CMK (cell line): Measurements from ENCODE around the gene SPC24.
"Not testable (repeated sequence)": the region's sequence is repeated elsewhere in the genome, so short reads cannot be mapped to it uniquely, and the experiment has no call there.

Experiments used
- DNase-seq: peaks from one replicate; pipeline ENCODE4 v3.0.0-alpha.2; 2010; ENCODE audit warnings: low read depth

The SPC24 gene

GRCh38 chr19:11164879-11165406 lies 9.4 kb upstream of the SPC24 start:
- no peak for DNase-seq

GRCh38 chr19:11164296-11164695 lies 8.7 kb upstream of the SPC24 start:
- DNase-seq: no peak

DNA sequence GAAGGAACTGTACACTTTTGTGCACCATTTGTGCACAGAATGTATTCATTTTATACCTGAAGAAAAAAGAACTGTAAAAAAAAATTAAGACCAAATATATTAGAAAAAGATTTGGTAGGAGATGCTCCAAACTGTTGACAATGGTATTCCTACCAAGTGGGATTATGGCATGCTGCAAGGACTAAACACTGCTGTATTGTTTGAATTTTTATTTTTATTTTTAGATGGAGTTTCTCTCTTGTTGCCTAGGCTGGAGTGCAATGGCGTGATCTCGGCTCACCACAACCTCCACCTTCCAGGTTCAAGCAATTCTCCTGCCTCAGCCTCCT lies 4.8 kb upstream of the SPC24 start:
- not testable (repeated sequence) for DNase-seq

- DNase-seq: no peak
Measured at GRCh38 chr19:11159598-11160439, 4.2 kb upstream of the SPC24 start.

GRCh38 chr19:11154683-11155047 lies 917 bp downstream of the SPC24 start:
- no peak for DNase-seq

- DNase-seq: no peak
Measured at GRCh38 chr19:11152318-11153062, 3.1 kb downstream of the SPC24 start.

- no peak for DNase-seq
Measured at GRCh38 chr19:11151181-11151580, 4.4 kb downstream of the SPC24 start.

GRCh38 chr19:11148001-11148400 lies 7.6 kb downstream of the SPC24 start:
- DNase-seq: no peak

DNA sequence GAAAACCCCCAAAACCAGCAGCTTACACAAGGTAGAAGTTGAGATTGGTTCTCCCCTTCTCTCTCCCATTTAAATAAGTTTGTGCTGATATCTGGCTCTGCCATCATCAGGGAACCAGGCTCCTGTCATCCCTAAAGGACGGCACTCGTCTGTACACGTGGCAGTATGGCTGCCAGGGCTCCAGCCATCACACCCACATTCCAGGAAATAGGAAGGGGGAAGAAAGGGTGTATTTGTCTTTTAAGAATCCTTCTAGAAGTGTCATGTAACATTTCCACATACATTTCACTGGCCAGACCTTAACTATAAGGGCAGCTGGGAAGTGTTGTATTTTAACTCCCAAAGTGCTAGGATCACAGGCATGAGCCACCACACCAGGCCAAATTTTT lies 10.1 kb downstream of the SPC24 start:
- DNase-seq: no peak

- peak; percentile 37 for DNase-seq
Measured at GRCh38 chr19:11142528-11143171, 12.9 kb downstream of the SPC24 start.

DNA sequence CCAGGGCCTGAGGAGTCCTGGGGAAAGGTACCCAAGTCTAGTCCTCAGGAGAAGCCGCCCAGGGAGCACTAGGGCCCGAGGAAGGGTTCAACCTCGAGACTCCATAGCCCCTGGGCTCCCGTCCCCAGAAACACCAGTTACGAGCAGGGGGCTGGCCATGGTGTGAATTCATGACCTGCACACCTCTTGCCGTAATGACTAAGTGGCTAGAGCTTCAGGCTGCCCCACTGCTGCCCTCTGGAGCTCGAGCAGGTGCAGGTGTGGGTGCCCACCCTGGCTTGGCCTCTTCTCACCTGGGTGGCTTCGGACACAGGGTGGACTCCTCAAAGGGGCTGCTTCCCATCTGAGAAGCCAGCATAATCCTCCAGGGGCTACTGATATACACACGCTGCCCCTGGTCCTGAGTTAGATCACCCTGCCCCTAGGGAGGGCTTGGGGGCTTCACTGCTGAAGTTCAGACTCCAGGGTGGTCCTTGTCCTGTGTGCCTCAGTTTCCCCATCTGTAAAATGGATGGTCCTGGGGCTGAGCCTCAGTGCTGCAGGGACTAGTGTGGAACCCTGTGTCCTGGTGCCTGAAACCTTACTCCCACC lies 13.6 kb downstream of the SPC24 start:
- DNase-seq: no peak

GRCh38 chr19:11140896-11141295 lies 14.7 kb downstream of the SPC24 start:
- DNase-seq: no peak

- DNase-seq: not testable (repeated sequence)
Measured at GRCh38 chr19:11140023-11140538, 15.5 kb downstream of the SPC24 start.

GRCh38 chr19:11138601-11139300 lies 16.8 kb downstream of the SPC24 start:
- no peak for DNase-seq

- DNase-seq: peak; percentile 40
Measured at GRCh38 chr19:11137542-11138384, 17.8 kb downstream of the SPC24 start.

- no peak for DNase-seq
Measured at GRCh38 chr19:11136400-11137101, 19.0 kb downstream of the SPC24 start.

DNA sequence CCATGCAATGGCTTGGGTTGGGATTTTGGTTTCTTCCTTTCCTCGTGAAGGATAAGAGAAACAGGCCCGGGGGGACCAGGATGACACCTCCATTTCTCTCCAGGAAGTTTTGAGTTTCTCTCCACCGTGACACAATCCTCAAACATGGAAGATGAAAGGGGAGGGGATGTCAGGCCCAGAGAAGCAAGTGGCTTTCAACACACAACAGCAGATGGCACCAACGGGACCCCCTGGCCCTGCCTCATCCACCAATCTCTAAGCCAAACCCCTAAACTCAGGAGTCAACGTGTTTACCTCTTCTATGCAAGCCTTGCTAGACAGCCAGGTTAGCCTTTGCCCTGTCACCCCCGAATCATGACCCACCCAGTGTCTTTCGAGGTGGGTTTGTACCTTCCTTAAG lies 24.1 kb downstream of the SPC24 start:
- no peak for DNase-seq

- no peak for DNase-seq
Measured at GRCh38 chr19:11130824-11131455, 24.6 kb downstream of the SPC24 start.

GRCh38 chr19:11127905-11128304 lies 27.7 kb downstream of the SPC24 start:
- no peak for DNase-seq
